ENCODE data around the gene CACNA1G.

CACNA1G gene

GRCh38 chr17:50588391-50589049, 28.0 kb downstream of the CACNA1G start:
- DNase-seq (ENCODE audit: low spot score) = no peak

GRCh38 chr17:50589095-50589705, 28.7 kb downstream of the CACNA1G start:
- DNase-seq (ENCODE audit: low spot score) = no peak

DNA sequence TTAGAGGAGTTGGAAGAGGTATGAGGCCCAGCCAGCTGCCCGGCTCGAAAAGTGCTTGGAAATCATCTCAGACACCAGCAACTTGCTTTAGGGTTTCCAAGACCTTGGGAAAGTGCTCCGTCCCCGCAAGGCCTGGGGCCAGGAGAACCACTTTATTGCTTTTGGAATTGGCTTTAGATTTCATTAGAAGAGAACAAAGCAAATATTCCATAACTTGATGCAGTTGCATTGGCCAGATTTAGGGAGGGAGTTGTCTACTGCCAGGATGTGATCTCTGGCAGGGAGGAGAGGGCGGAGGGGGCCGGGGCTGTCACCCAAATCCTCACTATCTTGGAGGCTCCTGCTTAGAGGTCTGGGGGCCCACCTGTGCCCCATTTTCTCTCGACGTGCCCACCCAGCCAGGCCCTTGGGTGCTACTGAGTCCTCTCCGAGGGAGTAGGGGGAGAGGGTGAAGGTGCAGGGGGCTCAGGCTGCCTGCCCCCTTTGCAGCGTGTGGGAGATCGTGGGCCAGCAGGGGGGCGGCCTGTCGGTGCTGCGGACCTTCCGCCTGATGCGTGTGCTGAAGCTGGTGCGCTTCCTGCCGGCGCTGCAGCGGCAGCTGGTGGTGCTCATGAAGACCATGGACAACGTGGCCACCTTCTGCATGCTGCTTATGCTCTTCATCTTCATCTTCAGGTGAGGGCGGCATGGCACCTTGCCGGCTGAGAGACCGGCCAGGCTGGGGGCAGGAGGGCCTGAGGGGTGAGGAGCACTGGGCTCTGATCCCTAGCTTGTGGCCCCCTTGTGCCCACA, 30.6 kb downstream of the CACNA1G start:
- DNase-seq (ENCODE audit: low spot score) = no peak

- no peak for DNase-seq (ENCODE audit: low spot score)
Measured at GRCh38 chr17:50593321-50593720, 32.8 kb downstream of the CACNA1G start.

DNA sequence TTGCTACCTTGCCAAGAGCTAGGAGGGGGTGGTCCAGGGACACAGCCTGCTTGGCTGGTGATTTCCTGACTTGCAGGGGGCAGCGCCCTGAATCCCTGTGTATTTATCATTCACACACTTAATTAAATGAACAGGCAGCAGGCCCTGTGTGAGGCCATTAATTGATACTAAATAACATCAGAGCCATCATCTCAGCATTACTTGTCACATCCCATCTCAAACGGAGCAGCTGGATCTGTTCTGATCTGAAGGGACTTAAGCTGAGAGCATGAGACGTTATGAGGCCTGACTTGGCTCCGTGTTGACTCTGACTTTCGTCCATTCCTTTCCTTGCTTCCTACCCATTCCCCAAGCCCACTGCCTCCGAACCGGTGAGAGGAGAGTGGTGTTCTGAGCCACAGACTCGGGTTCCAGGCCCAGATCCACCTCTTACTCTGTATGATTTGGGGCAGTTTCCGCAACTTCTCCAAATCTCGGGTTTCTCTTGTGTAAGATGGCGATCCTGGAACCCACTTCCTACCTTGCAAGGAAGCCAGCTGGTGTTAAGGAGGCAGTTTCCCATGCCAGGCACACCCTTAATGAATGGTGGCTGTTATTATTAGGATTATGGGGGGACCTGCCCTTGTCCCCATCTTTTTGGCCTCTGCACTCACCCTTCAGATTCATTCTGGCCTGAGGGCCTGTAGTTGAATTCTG, 33.8 kb downstream of the CACNA1G start:
- DNase-seq (ENCODE audit: low spot score) = no peak

DNA sequence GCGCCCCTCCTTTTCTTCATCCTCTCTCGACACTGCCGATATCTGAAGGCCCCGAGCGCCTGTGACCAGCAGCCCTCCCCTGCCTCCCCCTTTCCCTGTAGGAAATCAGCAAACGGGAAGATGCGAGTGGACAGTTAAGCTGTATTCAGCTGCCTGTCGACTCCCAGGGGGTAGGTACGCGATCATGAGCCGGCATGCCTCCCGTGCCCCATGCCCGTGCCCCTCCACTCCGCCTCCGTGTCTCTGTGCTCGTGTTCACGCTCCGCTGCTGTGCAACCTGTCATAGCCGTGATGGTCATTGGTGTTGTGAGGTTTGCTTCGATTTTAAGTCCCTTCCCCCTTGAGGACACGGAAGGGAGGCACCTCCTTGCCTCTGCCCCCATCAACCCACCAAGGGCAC, 34.4 kb downstream of the CACNA1G start:
- DNase-seq (ENCODE audit: low spot score) = no peak

DNA sequence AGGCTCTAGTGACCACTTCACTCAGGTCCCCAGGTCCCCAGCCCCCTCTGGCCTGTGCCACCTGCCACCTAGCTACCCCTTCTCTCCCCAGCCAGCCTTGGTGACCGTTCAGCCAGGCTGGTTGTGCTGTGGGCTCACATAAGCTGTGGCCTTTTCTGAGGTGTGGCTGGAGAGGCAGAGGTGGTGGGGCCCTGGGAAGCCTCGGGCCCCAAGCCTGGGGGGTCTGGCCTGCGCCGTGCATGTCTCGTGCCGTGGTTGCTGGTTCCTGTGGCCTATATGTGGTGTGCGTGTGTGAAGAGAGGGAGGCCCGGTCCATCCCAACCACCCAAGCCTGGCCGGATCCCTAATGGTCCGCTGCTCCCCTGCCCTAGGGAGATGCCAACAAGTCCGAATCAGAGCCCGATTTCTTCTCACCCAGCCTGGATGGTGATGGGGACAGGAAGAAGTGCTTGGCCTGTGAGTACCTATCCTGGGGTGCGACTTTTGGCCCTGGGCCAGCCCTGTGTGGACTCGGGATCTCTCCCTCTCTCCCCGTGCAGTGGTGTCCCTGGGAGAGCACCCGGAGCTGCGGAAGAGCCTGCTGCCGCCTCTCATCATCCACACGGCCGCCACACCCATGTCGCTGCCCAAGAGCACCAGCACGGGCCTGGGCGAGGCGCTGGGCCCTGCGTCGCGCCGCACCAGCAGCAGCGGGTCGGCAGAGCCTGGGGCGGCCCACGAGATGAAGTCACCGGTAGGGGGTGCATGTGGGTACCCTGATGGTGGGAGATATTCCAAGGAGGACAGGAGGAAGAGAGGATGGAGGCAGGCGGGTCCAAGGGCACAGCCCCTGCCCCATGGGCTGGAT, 35.9 kb downstream of the CACNA1G start:
- peak; percentile 78 for DNase-seq (ENCODE audit: low spot score)

DNA sequence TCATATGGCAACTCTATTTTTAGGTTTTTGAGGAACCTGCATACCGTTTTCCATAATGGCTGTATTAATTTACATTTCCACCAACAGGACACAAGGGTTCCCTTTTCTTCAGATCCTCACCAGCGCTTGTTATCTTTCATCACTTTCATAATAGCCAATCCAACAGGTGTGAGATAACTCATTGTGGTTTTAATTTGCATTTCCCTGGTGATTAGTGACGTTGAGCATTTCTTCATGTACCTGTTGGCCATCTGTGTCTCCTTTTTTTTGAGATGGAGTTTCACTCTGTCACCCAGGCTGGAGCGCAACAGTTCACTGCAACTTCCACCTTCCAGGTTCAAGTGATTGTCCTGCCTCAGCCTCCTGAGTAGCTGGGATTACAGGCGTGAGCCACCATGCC, 38.0 kb downstream of the CACNA1G start:
- DNase-seq (ENCODE audit: low spot score) = no peak

GRCh38 chr17:50599606-50600005, 39.1 kb downstream of the CACNA1G start:
- DNase-seq (ENCODE audit: low spot score) = no peak

DNA sequence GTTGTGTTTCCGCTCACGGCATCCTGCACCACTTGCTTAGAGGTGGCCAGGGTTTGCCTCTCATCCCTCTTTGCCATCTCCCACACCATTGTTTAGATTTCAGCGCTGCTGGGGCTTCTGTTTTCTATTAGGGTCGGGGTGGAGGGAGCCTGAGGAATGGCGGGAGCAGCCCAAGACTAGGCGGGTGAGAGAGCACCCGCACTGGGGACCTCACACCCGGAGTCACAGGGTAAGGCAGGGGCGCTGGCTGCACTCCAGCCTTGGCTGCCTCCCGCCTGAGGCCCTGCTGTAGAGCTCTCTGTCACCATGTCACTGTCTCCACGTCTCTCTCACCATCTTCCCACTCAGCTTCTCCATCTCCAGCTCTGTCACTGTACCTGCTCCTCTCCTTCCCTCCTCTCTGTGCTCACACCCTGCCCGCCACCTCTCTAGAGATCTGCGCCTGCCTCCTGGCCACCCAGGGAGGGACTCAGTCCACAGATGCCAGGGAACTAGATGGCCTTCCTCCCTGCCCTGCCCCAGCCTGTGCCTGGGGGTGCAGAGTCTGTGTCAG, 41.4 kb downstream of the CACNA1G start:
- DNase-seq (ENCODE audit: low spot score) = no peak

DNA sequence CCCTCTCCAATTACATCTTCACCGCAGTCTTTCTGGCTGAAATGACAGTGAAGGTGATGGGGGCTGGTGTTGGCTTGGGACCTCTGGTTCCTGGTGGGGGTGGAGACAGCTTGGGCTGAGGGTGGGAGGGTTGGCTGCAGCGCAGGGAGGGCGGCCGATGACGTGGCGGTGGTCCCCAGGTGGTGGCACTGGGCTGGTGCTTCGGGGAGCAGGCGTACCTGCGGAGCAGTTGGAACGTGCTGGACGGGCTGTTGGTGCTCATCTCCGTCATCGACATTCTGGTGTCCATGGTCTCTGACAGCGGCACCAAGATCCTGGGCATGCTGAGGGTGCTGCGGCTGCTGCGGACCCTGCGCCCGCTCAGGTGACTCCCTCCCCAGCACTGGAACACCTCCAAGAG, 42.3 kb downstream of the CACNA1G start:
- no peak for DNase-seq (ENCODE audit: low spot score)

DNA sequence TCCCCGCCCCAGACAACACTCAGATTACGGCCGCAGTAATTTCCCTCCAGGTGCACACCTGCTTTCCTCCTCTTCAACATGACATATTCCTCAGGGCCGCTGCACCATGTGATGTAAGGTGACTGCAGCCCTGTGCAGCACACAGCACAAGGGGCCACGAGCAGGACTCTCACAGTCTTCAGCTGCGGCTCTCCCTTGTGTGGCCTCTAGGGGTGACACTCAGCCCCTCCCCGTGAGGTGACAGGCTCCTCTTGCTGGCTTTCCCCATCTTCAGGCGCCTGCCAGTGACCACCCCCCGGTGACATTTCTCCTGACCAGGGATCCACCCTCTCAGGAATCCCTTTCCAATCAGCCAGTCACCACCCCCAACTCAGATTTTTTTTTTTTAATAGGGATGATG, 42.8 kb downstream of the CACNA1G start:
- DNase-seq (ENCODE audit: low spot score) = peak; percentile 80

- DNase-seq (ENCODE audit: low spot score) = no peak
Measured at GRCh38 chr17:50604513-50604912, 44.0 kb downstream of the CACNA1G start.

GRCh38 chr17:50605429-50605828, 44.9 kb downstream of the CACNA1G start:
- no peak for DNase-seq (ENCODE audit: low spot score)

DNA sequence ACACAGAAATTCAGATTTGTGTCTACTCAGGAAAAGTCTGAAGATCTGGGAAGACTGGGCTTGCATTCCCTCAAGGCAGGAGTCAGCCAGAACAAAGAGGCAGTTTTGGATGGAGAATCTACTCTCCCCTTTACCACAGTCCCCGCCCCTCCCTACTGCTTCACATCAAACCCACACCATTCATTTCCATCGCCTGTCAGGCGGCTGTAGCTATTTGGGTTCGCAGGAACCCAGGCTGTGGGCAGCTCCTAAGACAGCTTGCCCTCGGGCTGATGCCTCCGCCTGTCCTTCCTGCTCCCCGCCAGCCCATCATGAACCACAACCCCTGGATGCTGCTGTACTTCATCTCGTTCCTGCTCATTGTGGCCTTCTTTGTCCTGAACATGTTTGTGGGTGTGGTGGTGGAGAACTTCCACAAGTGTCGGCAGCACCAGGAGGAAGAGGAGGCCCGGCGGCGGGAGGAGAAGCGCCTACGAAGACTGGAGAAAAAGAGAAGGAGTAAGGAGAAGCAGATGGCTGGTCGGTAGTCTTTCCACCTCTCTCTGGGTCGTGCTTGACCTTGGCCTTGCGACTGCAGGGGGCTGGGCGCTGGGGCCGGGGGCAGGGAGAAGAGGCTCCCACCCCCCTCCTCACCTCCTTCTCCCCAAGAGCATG, 47.1 kb downstream of the CACNA1G start:
- no peak for DNase-seq (ENCODE audit: low spot score)

- DNase-seq (ENCODE audit: low spot score) = no peak
Measured at GRCh38 chr17:50608700-50609379, 48.3 kb downstream of the CACNA1G start.

DNA sequence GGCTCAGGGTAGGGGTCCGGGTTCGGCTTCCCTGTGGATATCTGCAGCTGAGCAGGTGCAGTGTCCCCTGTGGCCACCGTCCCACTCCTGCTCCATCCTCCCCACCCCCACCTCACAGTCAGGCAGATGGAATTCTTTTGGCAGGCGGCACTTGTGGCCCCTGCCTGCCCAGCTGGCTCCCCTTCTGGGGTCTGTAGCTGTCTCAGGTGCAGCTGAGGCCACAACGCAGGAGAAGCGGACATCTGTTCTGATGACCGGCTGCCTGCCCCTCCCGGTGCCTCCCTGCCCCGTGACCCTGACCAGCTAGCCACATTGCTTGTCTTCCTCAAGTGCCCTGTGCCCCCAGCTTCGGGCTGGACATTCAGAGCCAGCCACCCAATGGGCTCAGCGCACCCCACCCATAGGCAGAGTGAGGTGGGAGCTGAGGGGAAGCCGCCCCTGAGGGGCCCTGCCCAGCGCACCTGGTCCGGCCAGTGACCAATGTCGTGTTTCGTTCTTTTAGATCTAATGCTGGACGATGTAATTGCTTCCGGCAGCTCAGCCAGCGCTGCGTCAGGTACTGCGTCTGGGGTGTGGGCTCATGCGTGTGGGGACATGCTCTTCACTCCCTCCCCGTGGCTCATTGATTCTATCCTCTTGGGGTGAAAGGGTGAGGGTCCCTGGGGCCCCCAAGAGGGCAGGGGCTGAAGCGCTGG, 49.0 kb downstream of the CACNA1G start:
- no peak for DNase-seq (ENCODE audit: low spot score)

GRCh38 chr17:50611634-50612033, 51.1 kb downstream of the CACNA1G start:
- DNase-seq (ENCODE audit: low spot score) = no peak

- no peak for DNase-seq (ENCODE audit: low spot score)
Measured at GRCh38 chr17:50612281-50612680, 51.8 kb downstream of the CACNA1G start.

Measured in HuH-7.5 (cell line).